ENCODE measurements around the gene ARMC9.

DNA sequence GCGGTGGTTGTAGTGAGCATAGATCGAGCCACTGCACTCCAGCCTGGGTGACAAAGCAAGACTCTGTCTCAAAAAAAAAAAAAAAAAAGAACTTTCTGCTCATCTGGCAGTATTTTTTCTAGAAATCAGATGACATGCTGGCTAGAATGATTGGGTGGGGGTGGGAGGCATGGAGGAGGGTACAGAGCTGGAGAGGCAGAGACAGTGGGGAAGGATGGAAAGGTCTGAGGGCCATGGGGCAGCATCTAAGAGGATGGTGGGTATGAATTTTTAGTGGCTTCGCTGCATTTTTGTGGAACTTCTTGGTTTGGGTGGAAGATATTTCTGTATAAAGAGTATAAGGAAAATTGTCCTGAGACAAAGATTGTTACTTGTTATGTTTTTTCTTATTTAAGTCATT, 23.3 kb downstream of the ARMC9 start:
- TF ChIP-seq, protein P1, sequence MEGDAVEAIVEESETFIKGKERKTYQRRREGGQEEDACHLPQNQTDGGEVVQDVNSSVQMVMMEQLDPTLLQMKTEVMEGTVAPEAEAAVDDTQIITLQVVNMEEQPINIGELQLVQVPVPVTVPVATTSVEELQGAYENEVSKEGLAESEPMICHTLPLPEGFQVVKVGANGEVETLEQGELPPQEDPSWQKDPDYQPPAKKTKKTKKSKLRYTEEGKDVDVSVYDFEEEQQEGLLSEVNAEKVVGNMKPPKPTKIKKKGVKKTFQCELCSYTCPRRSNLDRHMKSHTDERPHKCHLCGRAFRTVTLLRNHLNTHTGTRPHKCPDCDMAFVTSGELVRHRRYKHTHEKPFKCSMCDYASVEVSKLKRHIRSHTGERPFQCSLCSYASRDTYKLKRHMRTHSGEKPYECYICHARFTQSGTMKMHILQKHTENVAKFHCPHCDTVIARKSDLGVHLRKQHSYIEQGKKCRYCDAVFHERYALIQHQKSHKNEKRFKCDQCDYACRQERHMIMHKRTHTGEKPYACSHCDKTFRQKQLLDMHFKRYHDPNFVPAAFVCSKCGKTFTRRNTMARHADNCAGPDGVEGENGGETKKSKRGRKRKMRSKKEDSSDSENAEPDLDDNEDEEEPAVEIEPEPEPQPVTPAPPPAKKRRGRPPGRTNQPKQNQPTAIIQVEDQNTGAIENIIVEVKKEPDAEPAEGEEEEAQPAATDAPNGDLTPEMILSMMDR (conservative IDR thresholded peaks at IDR 0.05; ENCODE audit: low read depth, low read length), result no peak
- TF ChIP-seq EZH2 (IDR thresholded peaks at IDR 0.05; ENCODE audit: borderline replicate concordance, low read depth, low read length, poor library complexity, severe bottlenecking), result no peak
